Fibroblast of lung (primary cell): Measurements from ENCODE around the gene RALA. TPM values are rescaled to one million over a fixed set of nuclear protein-coding genes. Genes with fewer than 3 reads are reported as not detected.

Source experiments
- DNase-seq, 2 donors: peaks; one replicate each; pipeline versions ENCODE4 v3.0.0 to v3.0.0-alpha.2; 2010; ENCODE audit warnings: low read depth in 2 of 2
- H2AFZ ChIP-seq: 2 replicates; pipeline ENCODE4 v1.5.1; 2012; ENCODE audit warnings: low read length, control low read depth, inconsistent platforms
- H3K27ac ChIP-seq: 2 replicates; pipeline ENCODE4 v1.5.1; 2011; ENCODE audit warnings: low read length, control low read depth; ENCODE audit not compliant: insufficient read depth
- H3K27me3 ChIP-seq: 2 replicates; pipeline ENCODE4 v1.5.1; 2011; ENCODE audit warnings: mild to moderate bottlenecking, low read length; ENCODE audit not compliant: control insufficient read depth, insufficient read depth
- H3K36me3 ChIP-seq: 2 replicates; pipeline ENCODE4 v1.5.1; 2011; ENCODE audit warnings: low read length; ENCODE audit not compliant: control insufficient read depth, insufficient read depth
- H3K4me1 ChIP-seq: 2 replicates; pipeline ENCODE4 v1.5.1; 2011; ENCODE audit warnings: low read length; ENCODE audit not compliant: control insufficient read depth, insufficient read depth; ENCODE audit errors: extremely low read depth
- H3K4me2 ChIP-seq: 2 replicates; pipeline ENCODE4 v1.5.1; 2011; ENCODE audit warnings: low read length, control low read depth; ENCODE audit not compliant: insufficient read depth; ENCODE audit errors: extremely low read depth
- H3K4me3 ChIP-seq, 4 experiments: fragments of 200-600 bp in 1 of 4; sonication (generic) in 1 of 4; replicated peaks in 1 of 4; 2 replicates each; pipeline ENCODE4 v1.5.1; 2011 to 2016; ENCODE audit warnings: low read length in 4 of 4, low read depth in 3 of 4, mild to moderate bottlenecking in 3 of 4, control low read depth in 2 of 4, inconsistent platforms in 1 of 4, mixed read lengths in 1 of 4; ENCODE audit not compliant: insufficient read depth in 1 of 4; ENCODE audit errors: control extremely low read depth in 1 of 4
- H3K79me2 ChIP-seq: 2 replicates; pipeline ENCODE4 v1.5.1; 2012; ENCODE audit warnings: mild to moderate bottlenecking, low read length, inconsistent platforms; ENCODE audit not compliant: control insufficient read depth, insufficient read depth
- H3K9ac ChIP-seq: 2 replicates; pipeline ENCODE4 v1.5.1; 2011; ENCODE audit warnings: mild to moderate bottlenecking, low read length, control low read depth; ENCODE audit not compliant: insufficient read depth
- H3K9me3 ChIP-seq: 2 replicates; pipeline ENCODE4 v1.5.1; 2012; ENCODE audit warnings: low read depth, low read length; ENCODE audit not compliant: control insufficient read depth, insufficient read depth
- H4K20me1 ChIP-seq: 2 replicates; pipeline ENCODE4 v1.5.1; 2011; ENCODE audit warnings: low read length; ENCODE audit not compliant: control insufficient read depth, insufficient read depth; ENCODE audit errors: extremely low read depth
- CTCF ChIP-seq, 2 donors: IDR thresholded peaks in 1 of 2; conservative IDR thresholded peaks in 1 of 2; 1 replicate in 1 of 2; 2 replicates in 1 of 2; pipeline ENCODE4 v1.5.1; 2011 to 2012; ENCODE audit warnings: low read length in 2 of 2, control low read depth in 1 of 2, inconsistent platforms in 1 of 2, low read depth in 1 of 2, mild to moderate bottlenecking in 1 of 2
- EZH2 ChIP-seq: IDR thresholded peaks from 2 replicates; pipeline ENCODE4 v1.5.1; 2012; ENCODE audit warnings: low read length, control low read depth, mild to moderate bottlenecking; ENCODE audit errors: missing control alignments
- polyA plus RNA-seq, 2 donors: library from polyadenylated mRNA; depleted of rRNA in 1 of 2; stranded (reverse) in 1 of 2; unstranded in 1 of 2; fragments of >200 nt; gene quantifications; 2 replicates each; pipeline ENCODE4 v1.2.1, GENCODE V29; 2011 to 2012; ENCODE audit warnings: missing spikeins in 1 of 2
- total RNA-seq: library from RNA; depleted of rRNA; stranded (reverse); fragments of >200 nt; gene quantifications from 2 replicates; pipeline ENCODE4 v1.2.1, GENCODE V29; 2014

The RALA gene
- total and polyA plus RNA-seq, 2 donors (not counting 1 experiment from before 2014, with no cell fraction given): 46.1 to 50.9 TPM

GRCh38 chr7:39580149-39580874, 43.1 kb upstream of the RALA start:
- H3K4me2 ChIP-seq: no peak overlapping the region
- peak; percentile 81 to 82 for TF ChIP-seq CTCF (conservative IDR thresholded peaks at IDR 0.05 in 1 of 2, IDR thresholded peaks at IDR 0.05 in 1 of 2; ENCODE audit: low read depth in 1 of 2, low read length in 2 of 2)
- TF ChIP-seq EZH2: no peak
- peak; percentile 90 to 97 for DNase-seq
- no peaks in the 10 kb centered on the region for H3K36me3 ChIP-seq
- no peaks in the 10 kb centered on the region for H4K20me1 ChIP-seq
- H2AFZ ChIP-seq: no peak overlapping the region
- no peak overlapping the region for H3K4me3 ChIP-seq
- H3K27me3 ChIP-seq: no peaks in the 10 kb centered on the region
- H3K9ac ChIP-seq: no peak overlapping the region
- H3K27ac ChIP-seq: no peak overlapping the region
- no peaks in the 10 kb centered on the region for H3K79me2 ChIP-seq
- no peaks in the 10 kb centered on the region for H3K4me1 ChIP-seq
- no peaks in the 10 kb centered on the region for H3K9me3 ChIP-seq

- DNase-seq: no peak
- no peak overlapping the region for H2AFZ ChIP-seq
- H3K27ac ChIP-seq: no peak overlapping the region
- H3K9ac ChIP-seq: no peak overlapping the region
- no peaks in the 10 kb centered on the region for H3K79me2 ChIP-seq
- no peaks in the 10 kb centered on the region for H3K4me1 ChIP-seq
- no peaks in the 10 kb centered on the region for H3K27me3 ChIP-seq
- H3K4me2 ChIP-seq: no peak overlapping the region
- no peaks in the 10 kb centered on the region for H4K20me1 ChIP-seq
- no peaks in the 10 kb centered on the region for H3K36me3 ChIP-seq
- TF ChIP-seq EZH2: no peak
- TF ChIP-seq CTCF (conservative IDR thresholded peaks at IDR 0.05 in 1 of 2, IDR thresholded peaks at IDR 0.05 in 1 of 2; ENCODE audit: low read depth in 1 of 2, low read length in 2 of 2): no peak
- no peak overlapping the region for H3K4me3 ChIP-seq
- H3K9me3 ChIP-seq: no peaks in the 10 kb centered on the region
Observed at GRCh38 chr7:39582536-39582935, 40.8 kb upstream of the RALA start.

- no peaks in the 10 kb centered on the region for H4K20me1 ChIP-seq
- H3K27me3 ChIP-seq: no peaks in the 10 kb centered on the region
- no peak for DNase-seq
- H3K4me1 ChIP-seq: no peaks in the 10 kb centered on the region
- no peak overlapping the region for H3K27ac ChIP-seq
- no peaks in the 10 kb centered on the region for H3K36me3 ChIP-seq
- H3K4me2 ChIP-seq: no peak overlapping the region
- H3K4me3 ChIP-seq: no peak overlapping the region
- TF ChIP-seq EZH2: no peak
- no peak for TF ChIP-seq CTCF (conservative IDR thresholded peaks at IDR 0.05 in 1 of 2, IDR thresholded peaks at IDR 0.05 in 1 of 2; ENCODE audit: low read depth in 1 of 2, low read length in 2 of 2)
- H2AFZ ChIP-seq: no peak overlapping the region
- H3K79me2 ChIP-seq: no peaks in the 10 kb centered on the region
- no peaks in the 10 kb centered on the region for H3K9me3 ChIP-seq
- no peak overlapping the region for H3K9ac ChIP-seq
Observed at GRCh38 chr7:39583539-39583938, 39.8 kb upstream of the RALA start.
